ENCODE results near the gene RNU4-1.
A peak's percentile ranks its signal among the peaks of the same experiment; 100 is the strongest.

RNU4-1 gene

DNA sequence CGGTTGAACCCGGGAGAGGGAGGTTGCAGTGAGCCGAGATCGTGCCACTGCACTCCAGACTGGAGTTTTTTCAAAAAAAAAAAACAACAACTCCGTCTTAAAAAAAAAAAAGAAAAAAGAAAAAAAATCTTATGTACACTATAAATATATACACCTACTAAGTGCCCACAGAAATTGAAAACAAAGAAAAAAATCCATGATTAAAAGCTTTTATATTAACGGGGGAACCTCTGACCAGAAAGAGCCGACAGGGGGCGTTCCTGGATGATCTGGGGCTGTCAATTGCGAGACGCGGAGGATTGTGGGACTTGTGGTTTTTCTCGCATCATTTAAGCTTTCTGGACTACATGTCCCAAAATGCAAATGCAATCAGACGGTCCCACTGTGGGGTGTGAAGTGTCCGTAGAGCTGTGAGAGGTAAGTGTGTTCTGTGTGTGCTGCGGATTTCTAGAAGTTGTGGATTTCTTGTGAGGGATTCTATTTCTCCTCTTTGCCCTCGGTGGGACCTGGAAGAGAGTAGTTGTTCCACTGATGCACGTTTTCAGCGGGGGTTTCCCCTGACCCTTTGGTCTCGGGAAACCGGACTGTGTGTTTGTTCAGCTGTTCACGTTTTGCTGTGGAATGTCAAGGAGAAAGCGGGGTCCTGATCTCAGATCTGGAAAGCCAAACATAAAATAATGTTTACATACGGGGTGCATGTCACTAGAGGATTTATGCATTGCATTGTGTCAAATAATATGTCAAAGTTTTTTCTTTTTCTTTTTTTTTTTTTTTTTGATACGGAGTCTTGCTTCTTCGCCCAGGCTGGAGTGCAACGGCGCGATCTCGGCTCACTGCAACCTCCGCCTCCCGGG, 9.2 kb upstream of the RNU4-1 start, which contains the start of gene SIRT4:
SIRT4 (plus strand) TSS at position 360 of the 854 bp plus-strand sequence. CDS start 1,241 bp downstream, outside the sequence.
- H3K4me3 Mint-ChIP-seq: peak within 1 kb of the TSS; percentile 94
- peak within 1 kb of the TSS; percentile 96 for H3K27ac Mint-ChIP-seq
- peaks cover 4% of the 10 kb centered on the region for H3K27me3 Mint-ChIP-seq (ENCODE audit: low read depth, poor library complexity)
- TF ChIP-seq, protein P1, sequence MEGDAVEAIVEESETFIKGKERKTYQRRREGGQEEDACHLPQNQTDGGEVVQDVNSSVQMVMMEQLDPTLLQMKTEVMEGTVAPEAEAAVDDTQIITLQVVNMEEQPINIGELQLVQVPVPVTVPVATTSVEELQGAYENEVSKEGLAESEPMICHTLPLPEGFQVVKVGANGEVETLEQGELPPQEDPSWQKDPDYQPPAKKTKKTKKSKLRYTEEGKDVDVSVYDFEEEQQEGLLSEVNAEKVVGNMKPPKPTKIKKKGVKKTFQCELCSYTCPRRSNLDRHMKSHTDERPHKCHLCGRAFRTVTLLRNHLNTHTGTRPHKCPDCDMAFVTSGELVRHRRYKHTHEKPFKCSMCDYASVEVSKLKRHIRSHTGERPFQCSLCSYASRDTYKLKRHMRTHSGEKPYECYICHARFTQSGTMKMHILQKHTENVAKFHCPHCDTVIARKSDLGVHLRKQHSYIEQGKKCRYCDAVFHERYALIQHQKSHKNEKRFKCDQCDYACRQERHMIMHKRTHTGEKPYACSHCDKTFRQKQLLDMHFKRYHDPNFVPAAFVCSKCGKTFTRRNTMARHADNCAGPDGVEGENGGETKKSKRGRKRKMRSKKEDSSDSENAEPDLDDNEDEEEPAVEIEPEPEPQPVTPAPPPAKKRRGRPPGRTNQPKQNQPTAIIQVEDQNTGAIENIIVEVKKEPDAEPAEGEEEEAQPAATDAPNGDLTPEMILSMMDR (IDR thresholded peaks at IDR 0.05): peak; percentile 74
- H3K4me1 Mint-ChIP-seq: peaks cover 18% of the 10 kb centered on the region
- no peaks in the 10 kb centered on the region for H3K36me3 Mint-ChIP-seq (ENCODE audit: low read depth)
- peak; percentile 88 for DNase-seq
- H3K9me3 Mint-ChIP-seq: no peaks in the 10 kb centered on the region

DNA sequence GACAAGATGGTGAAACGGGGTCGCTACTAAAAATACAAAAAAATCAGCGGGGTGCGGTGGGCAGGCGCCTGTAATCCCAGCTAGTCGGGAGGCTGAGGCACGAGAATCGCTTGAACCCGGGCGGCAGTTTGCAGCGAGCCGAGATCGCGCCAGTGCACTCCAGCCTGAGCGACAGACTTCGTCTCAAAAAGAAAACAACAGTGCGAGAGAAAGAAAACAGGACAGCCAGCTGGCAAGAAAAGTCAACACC, 701 bp downstream of the RNU4-1 start:
- Mint-ChIP-seq H3K27ac (no peak overlapping the region), H3K27me3 (ENCODE audit: low read depth, poor library complexity) (peaks cover 29% of the 10 kb centered on the region), H3K36me3 (ENCODE audit: low read depth) (no peaks in the 10 kb centered on the region), H3K9me3 (no peaks in the 10 kb centered on the region), H3K4me1 (peaks cover 10% of the 10 kb centered on the region), H3K4me3 (no peak overlapping the region)
- DNase-seq: no peak
- TF ChIP-seq, protein P1 (IDR thresholded peaks at IDR 0.05): no peak

DNA sequence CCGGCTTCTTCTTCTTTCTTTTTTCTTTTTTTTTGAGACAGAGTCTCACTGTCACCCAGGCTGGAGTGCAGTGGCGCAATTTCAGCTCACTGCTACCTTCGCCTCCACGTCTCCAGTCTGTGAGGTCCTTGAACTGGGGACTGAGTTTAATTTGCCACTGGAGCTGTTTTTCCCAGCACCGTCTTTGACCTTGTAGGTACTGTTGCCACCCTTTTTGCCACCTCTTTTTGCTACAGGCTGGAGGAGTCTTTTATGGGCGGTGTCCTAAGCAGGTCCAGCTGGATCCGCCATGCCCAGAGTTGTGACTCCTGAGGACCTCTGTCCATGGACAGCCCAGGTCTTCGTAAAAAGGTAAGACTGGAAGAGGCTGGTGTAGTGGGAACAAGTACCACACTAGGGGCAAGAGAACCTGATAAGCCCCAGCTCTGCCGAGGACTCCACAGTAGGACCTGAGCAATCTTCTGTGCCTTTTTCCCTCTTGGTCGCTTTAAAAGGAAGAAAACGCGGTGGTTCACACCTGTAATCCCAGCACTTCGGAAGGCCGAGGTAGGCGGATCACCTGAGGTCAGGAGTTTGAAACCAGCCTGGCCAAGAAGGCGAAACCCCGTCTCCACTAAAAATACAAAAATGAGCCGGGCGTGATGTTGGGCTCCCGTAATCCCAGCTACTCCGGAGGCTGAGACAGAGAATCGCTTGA, 2.3 kb downstream of the RNU4-1 start:
- H3K27me3 Mint-ChIP-seq (ENCODE audit: low read depth, poor library complexity): peaks cover 37% of the 10 kb centered on the region
- no peak overlapping the region for H3K27ac Mint-ChIP-seq
- H3K36me3 Mint-ChIP-seq (ENCODE audit: low read depth): no peaks in the 10 kb centered on the region
- TF ChIP-seq, protein P1 (IDR thresholded peaks at IDR 0.05): no peak
- H3K9me3 Mint-ChIP-seq: no peaks in the 10 kb centered on the region
- no peak overlapping the region for H3K4me3 Mint-ChIP-seq
- peak; percentile 41 for DNase-seq
- H3K4me1 Mint-ChIP-seq: peaks cover 19% of the 10 kb centered on the region

DNA sequence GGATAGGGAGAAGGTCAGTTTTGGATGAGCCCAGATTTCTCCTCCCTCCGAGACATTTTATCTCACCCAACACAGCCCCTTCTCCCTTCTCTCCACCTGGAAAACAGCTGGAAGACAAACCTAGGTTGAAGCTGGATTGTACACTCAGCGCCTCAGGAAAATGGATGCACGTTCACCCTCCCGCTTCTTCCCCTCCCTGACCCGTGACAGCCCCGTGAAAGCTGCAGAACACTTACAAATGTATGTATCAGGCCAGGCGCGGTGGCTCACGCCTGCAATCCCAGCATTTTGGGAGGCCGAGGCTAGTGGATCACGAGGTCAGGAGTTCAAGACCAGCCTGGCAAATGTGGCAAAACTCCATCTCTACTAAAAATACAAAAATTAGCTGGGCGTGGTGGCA, 5.5 kb downstream of the RNU4-1 start:
- Mint-ChIP-seq H3K27me3 (ENCODE audit: low read depth, poor library complexity) (peaks cover 51% of the 10 kb centered on the region), H3K4me3 (no peak overlapping the region), H3K27ac (no peak overlapping the region), H3K36me3 (ENCODE audit: low read depth) (no peaks in the 10 kb centered on the region), H3K4me1 (peaks cover 19% of the 10 kb centered on the region), H3K9me3 (no peaks in the 10 kb centered on the region)
- TF ChIP-seq, protein P1 (IDR thresholded peaks at IDR 0.05): no peak
- no peak for DNase-seq

DNA sequence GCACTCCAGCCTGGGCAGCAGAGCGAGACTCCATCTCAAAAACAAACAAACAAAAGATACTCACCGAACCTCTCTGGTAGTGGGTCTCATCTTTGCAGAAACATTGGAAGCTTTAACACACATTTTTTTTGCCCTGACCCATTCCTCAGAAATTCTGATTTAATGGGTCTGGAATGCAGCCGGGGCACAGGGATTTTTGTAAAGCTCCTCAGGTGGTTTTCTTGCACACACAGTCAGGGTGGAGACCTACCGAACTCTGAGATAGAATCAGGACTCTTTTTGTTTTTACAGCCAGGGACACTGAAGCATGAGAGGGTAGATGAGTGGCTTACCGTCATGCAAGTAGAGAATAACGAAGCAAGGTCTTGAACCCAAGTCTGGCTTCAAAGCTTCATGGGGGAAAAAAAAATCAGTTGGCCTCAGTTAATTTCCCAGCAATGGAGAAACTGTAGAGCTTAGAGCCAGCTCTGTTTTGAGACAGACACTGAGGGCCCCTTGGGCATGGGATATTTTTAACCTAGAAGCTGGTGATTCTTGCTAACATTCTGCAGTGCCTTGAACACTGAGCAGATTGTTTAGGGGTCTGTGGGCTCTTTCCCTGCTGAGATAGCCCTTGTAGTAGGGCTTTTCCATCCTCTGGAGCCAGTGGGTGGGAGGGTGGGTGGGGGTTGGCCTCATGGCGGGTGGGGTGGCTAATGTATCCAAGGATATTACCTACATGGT, 6.1 kb downstream of the RNU4-1 start:
- Mint-ChIP-seq H3K4me3 (no peak overlapping the region), H3K36me3 (ENCODE audit: low read depth) (no peaks in the 10 kb centered on the region), H3K9me3 (no peaks in the 10 kb centered on the region), H3K4me1 (peaks cover 19% of the 10 kb centered on the region), H3K27me3 (ENCODE audit: low read depth, poor library complexity) (peaks cover 52% of the 10 kb centered on the region), H3K27ac (peak overlapping the region; percentile 36)
- DNase-seq: no peak
- TF ChIP-seq, protein P1 (IDR thresholded peaks at IDR 0.05): no peak
